H9 (cell line): ENCODE results near the gene SLC35A5. TPM values are rescaled to one million over a fixed set of nuclear protein-coding genes. Genes with fewer than 3 reads are reported as not detected.

Source experiments
- DNase-seq: peaks from one replicate; pipeline ENCODE4 v3.0.0-alpha.2; 2017
- H2AFZ ChIP-seq: one replicate; pipeline ENCODE4 v1.6.1; 2013; ENCODE audit warnings: mild to moderate bottlenecking, low read length, control low read depth, moderate library complexity
- H2AK5ac ChIP-seq: 2 replicates; pipeline ENCODE4 v1.6.1; 2013; ENCODE audit warnings: low read length, control low read depth, mixed read lengths; ENCODE audit not compliant: insufficient read length
- H2BK120ac ChIP-seq: one replicate; pipeline ENCODE4 v1.6.1; 2013; ENCODE audit warnings: low read depth, mild to moderate bottlenecking, low read length, control low read depth, inconsistent platforms; ENCODE audit not compliant: poor library complexity, severe bottlenecking
- H2BK12ac ChIP-seq: 2 replicates; pipeline ENCODE4 v1.6.1; 2013; ENCODE audit warnings: low read length, control low read depth, mixed read lengths, low read depth; ENCODE audit not compliant: insufficient read length
- H2BK15ac ChIP-seq: 2 replicates; pipeline ENCODE4 v1.6.1; 2013; ENCODE audit warnings: low read depth, low read length, control low read depth
- H2BK20ac ChIP-seq: one replicate; pipeline ENCODE4 v1.6.1; 2013; ENCODE audit warnings: low read depth, mild to moderate bottlenecking, low read length, control low read depth, inconsistent platforms; ENCODE audit not compliant: poor library complexity, severe bottlenecking
- H2BK5ac ChIP-seq: 2 replicates; pipeline ENCODE4 v1.6.1; 2013; ENCODE audit warnings: low read length, control low read depth, mixed read lengths; ENCODE audit not compliant: insufficient read length
- H3K14ac ChIP-seq: 2 replicates; pipeline ENCODE4 v1.6.1; 2013; ENCODE audit warnings: low read length, control low read depth; ENCODE audit not compliant: insufficient read depth
- H3K18ac ChIP-seq: 2 replicates; pipeline ENCODE4 v1.6.1; 2013; ENCODE audit warnings: low read depth, mild to moderate bottlenecking, mixed read lengths, low read length, control low read depth; ENCODE audit not compliant: insufficient read length
- H3K23ac ChIP-seq: 2 replicates; pipeline ENCODE4 v1.6.1; 2013; ENCODE audit warnings: low read length, control low read depth, mixed read lengths, low read depth; ENCODE audit not compliant: insufficient read length
- H3K23me2 ChIP-seq: 2 replicates; pipeline ENCODE4 v1.6.1; 2013; ENCODE audit warnings: low read depth, mild to moderate bottlenecking, mixed read lengths, low read length, control low read depth; ENCODE audit not compliant: insufficient read length, poor library complexity, severe bottlenecking
- H3K27ac ChIP-seq: 2 replicates; pipeline ENCODE4 v1.5.1; 2013; ENCODE audit warnings: low read length, control low read depth, mixed read lengths, low read depth; ENCODE audit not compliant: insufficient read length
- H3K27me3 ChIP-seq: 2 replicates; pipeline ENCODE4 v1.6.1; 2013; ENCODE audit warnings: low read length, control low read depth, inconsistent platforms; ENCODE audit not compliant: insufficient read depth
- H3K4ac ChIP-seq: 2 replicates; pipeline ENCODE4 v1.6.1; 2013; ENCODE audit warnings: low read depth, mild to moderate bottlenecking, control low read depth, inconsistent platforms, low read length, moderate library complexity
- H3K4me1 ChIP-seq: 2 replicates; pipeline ENCODE4 v1.6.1; 2013; ENCODE audit warnings: low read length, control low read depth, inconsistent platforms; ENCODE audit not compliant: insufficient read depth
- H3K4me2 ChIP-seq: 2 replicates; pipeline ENCODE4 v1.6.1; 2013; ENCODE audit warnings: low read length, control low read depth, mixed read lengths; ENCODE audit not compliant: insufficient read length, insufficient read depth
- H3K56ac ChIP-seq: 2 replicates; pipeline ENCODE4 v1.6.1; 2013; ENCODE audit warnings: low read depth, mild to moderate bottlenecking, mixed read lengths, low read length, control low read depth; ENCODE audit not compliant: insufficient read length
- H3K79me1 ChIP-seq: 2 replicates; pipeline ENCODE4 v1.6.1; 2013; ENCODE audit warnings: low read depth, mild to moderate bottlenecking, moderate library complexity, low read length, control low read depth, inconsistent platforms; ENCODE audit not compliant: insufficient read depth, poor library complexity, severe bottlenecking
- H3K79me2 ChIP-seq: 2 replicates; pipeline ENCODE4 v1.6.1; 2013; ENCODE audit warnings: low read length, control low read depth, inconsistent platforms; ENCODE audit not compliant: insufficient read depth
- H3K9ac ChIP-seq: 2 replicates; pipeline ENCODE4 v1.6.1; 2013; ENCODE audit warnings: low read length, control low read depth, mixed read lengths; ENCODE audit not compliant: insufficient read length; ENCODE audit errors: extremely low read depth
- H3K9me3 ChIP-seq: one replicate; pipeline ENCODE4 v1.6.1; 2013; ENCODE audit warnings: low read depth, low read length, inconsistent platforms; ENCODE audit not compliant: control insufficient read depth
- H3T11ph ChIP-seq: one replicate; pipeline ENCODE4 v1.6.1; 2013; ENCODE audit warnings: mild to moderate bottlenecking, low read length, control low read depth, inconsistent platforms
- H4K20me1 ChIP-seq: one replicate; pipeline ENCODE4 v1.6.1; 2013; ENCODE audit not compliant: control insufficient read depth, insufficient read length, insufficient read depth
- H4K5ac ChIP-seq: 2 replicates; pipeline ENCODE4 v1.6.1; 2013; ENCODE audit warnings: low read depth, mild to moderate bottlenecking, mixed read lengths, low read length, control low read depth; ENCODE audit not compliant: insufficient read length
- H4K8ac ChIP-seq: replicated peaks from 2 replicates; pipeline ENCODE4 v1.6.1; 2013; ENCODE audit warnings: low read length, control low read depth, mixed read lengths, low read depth; ENCODE audit not compliant: insufficient read length
- H4K91ac ChIP-seq: 2 replicates; pipeline ENCODE4 v1.6.1; 2013; ENCODE audit warnings: low read depth, mild to moderate bottlenecking, moderate library complexity, mixed read lengths, low read length, control low read depth; ENCODE audit not compliant: insufficient read length
- H3K27ac Mint-ChIP-seq, 3 experiments: 2 replicates in 2 of 3; 3 replicates in 1 of 3; pipeline ENCODE4 v1.8.0; 2020 to 2021; ENCODE audit warnings: mixed read lengths in 3 of 3, mild to moderate bottlenecking in 1 of 3, moderate library complexity in 1 of 3
- H3K27me3 Mint-ChIP-seq: 2 replicates; pipeline ENCODE4 v1.8.0; 2021; ENCODE audit warnings: low read depth, mild to moderate bottlenecking, moderate library complexity, mixed read lengths
- H3K36me3 Mint-ChIP-seq, 3 experiments: 2 replicates in 2 of 3; 3 replicates in 1 of 3; pipeline ENCODE4 v1.8.0; 2020 to 2021; ENCODE audit warnings: low read depth in 3 of 3, mixed read lengths in 3 of 3; ENCODE audit not compliant: insufficient read depth in 1 of 3
- H3K4me1 Mint-ChIP-seq, 2 experiments: 2 replicates each; pipeline ENCODE4 v1.8.0; 2020; ENCODE audit warnings: mixed read lengths in 2 of 2
- H3K4me3 Mint-ChIP-seq, 2 experiments: 2 replicates in 1 of 2; 3 replicates in 1 of 2; pipeline ENCODE4 v1.8.0; 2020 to 2021; ENCODE audit warnings: mild to moderate bottlenecking in 2 of 2, mixed read lengths in 2 of 2, moderate library complexity in 1 of 2
- H3K9me3 Mint-ChIP-seq, 2 experiments: 2 replicates in 1 of 2; 3 replicates in 1 of 2; pipeline ENCODE4 v1.8.0; 2020; ENCODE audit warnings: mild to moderate bottlenecking in 2 of 2, mixed read lengths in 2 of 2, moderate library complexity in 1 of 2
- CTCF ChIP-seq: fragments of 200-600 bp; sonication (generic); conservative IDR thresholded peaks from 3 replicates; pipeline ENCODE4 v1.8.0; 2021; ENCODE audit warnings: antibody characterized with exemption, mild to moderate bottlenecking
- WGBS: extraction: QIAGEN DNeasy Blood & Tissue Kit; methylation state at CpG from one replicate; pipeline ENCODE4 v1.1.7; 2013; ENCODE audit warnings: missing lambda C conversion rate, low lambda C conversion rate, mixed read lengths; ENCODE audit not compliant: insufficient read length; ENCODE audit errors: extremely low coverage; 5-methylcytosine and 5-hydroxymethylcytosine counted together
- total RNA-seq: library from RNA; stranded (reverse); gene quantifications from 2 replicates; pipeline ENCODE4 v1.2.1, GENCODE V29; 2021

The SLC35A5 gene
- total RNA-seq, 1 experiment from 2014 or later, result 40.0 TPM

GRCh38 chr3:112632596-112632995 lies 70.8 kb downstream of the SLC35A5 start:
- no peak overlapping the region for H2BK5ac ChIP-seq
- no peaks in the 10 kb centered on the region for H3K9me3 ChIP-seq
- TF ChIP-seq CTCF, result no peak
- H2BK15ac ChIP-seq, result no peak overlapping the region
- H3K9me3 Mint-ChIP-seq, result no peaks in the 10 kb centered on the region
- H4K20me1 ChIP-seq, result no peaks in the 10 kb centered on the region
- H3K27me3 ChIP-seq, result no peaks in the 10 kb centered on the region
- no peak overlapping the region for H3T11ph ChIP-seq
- H3K4ac ChIP-seq, result no peak overlapping the region
- H3K4me3 Mint-ChIP-seq, result peak overlapping the region in 1 of 2 experiments; percentile 6; a peak in 1 of 5 replicates
- no peak overlapping the region for H4K91ac ChIP-seq
- H2BK120ac ChIP-seq, result no peak overlapping the region
- H3K79me1 ChIP-seq, result no peaks in the 10 kb centered on the region
- H2BK12ac ChIP-seq, result no peak overlapping the region
- no peaks in the 10 kb centered on the region for H3K36me3 Mint-ChIP-seq
- no peaks in the 10 kb centered on the region for H3K27me3 Mint-ChIP-seq
- H2BK20ac ChIP-seq, result no peak overlapping the region
- no peak overlapping the region for H3K14ac ChIP-seq
- H3K79me2 ChIP-seq, result no peaks in the 10 kb centered on the region
- no peak overlapping the region for H2AK5ac ChIP-seq
- H4K8ac ChIP-seq, result no peak overlapping the region
- H3K27ac Mint-ChIP-seq, result peak overlapping the region in 2 of 3 experiments; percentile 19 to 79; a peak in 3 of 7 replicates
- H2AFZ ChIP-seq, result no peak overlapping the region
- H3K9ac ChIP-seq, result no peak overlapping the region
- H4K5ac ChIP-seq, result no peak overlapping the region
- no peak overlapping the region for H3K56ac ChIP-seq
- peaks cover 58 to 68% of the 10 kb centered on the region in 2 experiments for H3K4me1 Mint-ChIP-seq
- H3K23me2 ChIP-seq, result no peaks in the 10 kb centered on the region
- WGBS, result no CpG with 5 or more reads among the region's 4 CpGs
- H3K23ac ChIP-seq, result no peak overlapping the region
- DNase-seq, result no peak
- no peak overlapping the region for H3K18ac ChIP-seq
- peaks cover 13% of the 10 kb centered on the region; the same call in 1 of the 2 replicates for H3K4me1 ChIP-seq
- H3K4me2 ChIP-seq, result peak overlapping the region; percentile 3
- peak overlapping the region; percentile 65 for H3K27ac ChIP-seq
